ENCODE data around the gene ACIN1. TPM values are rescaled to one million over a fixed set of nuclear protein-coding genes. Genes with fewer than 3 reads are reported as not detected.
A peak's percentile ranks its signal among the peaks of the same experiment; 100 is the strongest.

ACIN1 gene
- total and polyA plus RNA-seq, 9 of the 15 experiments (the other 6 are each of a cell fraction or from before 2014, with no cell fraction given), result 5.0 to 196 (median 129) TPM

GRCh38 chr14:23054000-23054811 lies 40.7 kb downstream of the ACIN1 start (continued):
- TF ChIP-seq, protein P1, sequence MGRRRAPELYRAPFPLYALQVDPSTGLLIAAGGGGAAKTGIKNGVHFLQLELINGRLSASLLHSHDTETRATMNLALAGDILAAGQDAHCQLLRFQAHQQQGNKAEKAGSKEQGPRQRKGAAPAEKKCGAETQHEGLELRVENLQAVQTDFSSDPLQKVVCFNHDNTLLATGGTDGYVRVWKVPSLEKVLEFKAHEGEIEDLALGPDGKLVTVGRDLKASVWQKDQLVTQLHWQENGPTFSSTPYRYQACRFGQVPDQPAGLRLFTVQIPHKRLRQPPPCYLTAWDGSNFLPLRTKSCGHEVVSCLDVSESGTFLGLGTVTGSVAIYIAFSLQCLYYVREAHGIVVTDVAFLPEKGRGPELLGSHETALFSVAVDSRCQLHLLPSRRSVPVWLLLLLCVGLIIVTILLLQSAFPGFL (CRISPR knock-in tag; IDR thresholded peaks at IDR 0.05), result no peak
- TF ChIP-seq POLR3G (IDR thresholded peaks at IDR 0.05; ENCODE audit: extremely low read depth, insufficient read length, insufficient replicate concordance) (no peak), ZNF609 (CRISPR knock-in tag; IDR thresholded peaks at IDR 0.05; ENCODE audit: borderline replicate concordance) (no peak), ZNF740 (CRISPR knock-in tag; IDR thresholded peaks at IDR 0.05) (peak; percentile 72; the same call in 1 of the 2 replicates), ZNF740 (tag; IDR thresholded peaks at IDR 0.05) (no peak), SREBF1 (IDR thresholded peaks at IDR 0.05; ENCODE audit: borderline replicate concordance, low read depth, low read length) (no peak)

Data from K562 (cell line).